ENCODE measurements around the gene UBE2L6. TPM values are rescaled to one million over a fixed set of nuclear protein-coding genes. Genes with fewer than 3 reads are reported as not detected.
"Not testable (repeated sequence)": the region's sequence is repeated elsewhere in the genome, so short reads cannot be mapped to it uniquely, and the experiment has no call there.

The UBE2L6 gene
- total RNA-seq, 2 donors from 2014 or later = 8.1 to 11.3 TPM

- no peaks in the 10 kb centered on the region for H3K9me3 ChIP-seq (ENCODE audit: control insufficient read depth, low read length)
- no peak for TF ChIP-seq CTCF (conservative IDR thresholded peaks at IDR 0.05)
- 83 to 92% methylated on average over 1 to 5 of the region's 5 CpGs for WGBS, 2 experiments (ENCODE audit: insufficient coverage in 1 of 2, insufficient read length in 1 of 2)
- H3K27ac ChIP-seq (ENCODE audit: low read depth, low read length) = no peak overlapping the region
- Mint-ChIP-seq H3K27ac (no peak overlapping the region), H3K36me3 (ENCODE audit: low read depth) (no peaks in the 10 kb centered on the region), H3K9me3 (no peaks in the 10 kb centered on the region), H3K4me3 (no peak overlapping the region), H3K4me1 (peaks cover 15% of the 10 kb centered on the region), H3K27me3 (ENCODE audit: insufficient read depth) (peaks cover 17% of the 10 kb centered on the region)
- H3K27me3 ChIP-seq (ENCODE audit: control insufficient read depth, insufficient read depth, low read length, poor library complexity, severe bottlenecking) = no peaks in the 10 kb centered on the region
- H3K9ac ChIP-seq (ENCODE audit: extremely low read depth, low read length, poor library complexity, severe bottlenecking) = no peak overlapping the region
- no peak overlapping the region for H3K4me3 ChIP-seq (ENCODE audit: low read length)
- H3K4me1 ChIP-seq (ENCODE audit: control insufficient read depth, insufficient read depth, low read length) = peaks cover 3% of the 10 kb centered on the region
- DNase-seq = no peak
- no peaks in the 10 kb centered on the region for H3K36me3 ChIP-seq (ENCODE audit: control insufficient read depth, insufficient read depth, low read length)
Measured at GRCh38 chr11:57541169-57541568, 26.3 kb downstream of the UBE2L6 start.

DNA sequence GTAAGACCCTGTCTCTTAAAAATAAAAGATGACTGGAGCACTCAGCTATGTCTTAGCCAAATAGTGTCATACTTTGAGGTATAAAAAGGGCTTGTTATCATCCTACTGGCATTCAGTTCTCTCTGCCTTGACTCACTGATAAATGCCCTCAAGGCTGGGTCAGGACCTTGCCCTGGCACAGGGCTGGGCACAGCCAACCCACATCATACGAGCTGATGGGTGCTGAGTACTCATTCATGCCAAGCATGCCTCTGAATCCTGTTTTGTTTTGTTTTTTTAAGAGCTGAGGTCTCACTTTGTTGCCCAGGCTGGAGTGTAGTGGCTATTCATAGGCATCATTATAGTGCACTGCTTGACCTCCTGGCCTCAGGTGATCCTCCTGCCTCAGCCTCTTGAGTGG, 28.1 kb downstream of the UBE2L6 start:
- no peak overlapping the region for H3K27ac ChIP-seq (ENCODE audit: low read depth, low read length)
- no peak overlapping the region for H3K27ac Mint-ChIP-seq
- WGBS, 2 experiments (ENCODE audit: insufficient coverage in 1 of 2, insufficient read length in 1 of 2) = 86 to 93% methylated on average over 1 of the region's 1 CpG
- H3K27me3 ChIP-seq (ENCODE audit: control insufficient read depth, insufficient read depth, low read length, poor library complexity, severe bottlenecking) = peaks cover 12% of the 10 kb centered on the region
- no peaks in the 10 kb centered on the region for H3K9me3 Mint-ChIP-seq
- no peak overlapping the region for H3K4me3 Mint-ChIP-seq
- no peak overlapping the region for H3K9ac ChIP-seq (ENCODE audit: extremely low read depth, low read length, poor library complexity, severe bottlenecking)
- H3K4me1 Mint-ChIP-seq = peaks cover 15% of the 10 kb centered on the region
- no peak for DNase-seq
- no peaks in the 10 kb centered on the region for H3K36me3 ChIP-seq (ENCODE audit: control insufficient read depth, insufficient read depth, low read length)
- no peak for TF ChIP-seq CTCF (conservative IDR thresholded peaks at IDR 0.05)
- no peaks in the 10 kb centered on the region for H3K9me3 ChIP-seq (ENCODE audit: control insufficient read depth, low read length)
- no peaks in the 10 kb centered on the region for H3K36me3 Mint-ChIP-seq (ENCODE audit: low read depth)
- H3K4me1 ChIP-seq (ENCODE audit: control insufficient read depth, insufficient read depth, low read length) = peaks cover 3% of the 10 kb centered on the region
- no peak overlapping the region for H3K4me3 ChIP-seq (ENCODE audit: low read length)
- peaks cover 30% of the 10 kb centered on the region for H3K27me3 Mint-ChIP-seq (ENCODE audit: insufficient read depth)

GRCh38 chr11:57536947-57537619, 30.4 kb downstream of the UBE2L6 start, which contains the start of gene SMTNL1:
TSS of gene SMTNL1 (plus strand) at chr11:57537595. CDS start at chr11:57542643, 5,048 bp downstream.
- Histone ChIP-seq H3K36me3 (ENCODE audit: control insufficient read depth, insufficient read depth, low read length) (no peaks in the 10 kb centered on the region), H3K9ac (ENCODE audit: extremely low read depth, low read length, poor library complexity, severe bottlenecking) (no peak within 1 kb of the TSS), H3K27ac (ENCODE audit: low read depth, low read length) (no peak within 1 kb of the TSS), H3K27me3 (ENCODE audit: control insufficient read depth, insufficient read depth, low read length, poor library complexity, severe bottlenecking) (peaks cover 12% of the 10 kb centered on the region), H3K4me1 (ENCODE audit: control insufficient read depth, insufficient read depth, low read length) (peaks cover 3% of the 10 kb centered on the region), H3K9me3 (ENCODE audit: control insufficient read depth, low read length) (no peaks in the 10 kb centered on the region), H3K4me3 (ENCODE audit: low read length) (no peak within 1 kb of the TSS)
- H3K27me3 Mint-ChIP-seq (ENCODE audit: insufficient read depth) = peaks cover 22% of the 10 kb centered on the region
- no peak for DNase-seq
- H3K27ac Mint-ChIP-seq = no peak within 1 kb of the TSS
- no peak within 1 kb of the TSS for H3K4me3 Mint-ChIP-seq
- WGBS, 2 experiments (ENCODE audit: insufficient coverage in 1 of 2, insufficient read length in 1 of 2) = 64 to 74% methylated on average over 9 to 14 of the region's 14 CpGs
- no peaks in the 10 kb centered on the region for H3K9me3 Mint-ChIP-seq
- peaks cover 4% of the 10 kb centered on the region for H3K4me1 Mint-ChIP-seq
- no peak for TF ChIP-seq CTCF (conservative IDR thresholded peaks at IDR 0.05)
- no peaks in the 10 kb centered on the region for H3K36me3 Mint-ChIP-seq (ENCODE audit: low read depth)

DNA sequence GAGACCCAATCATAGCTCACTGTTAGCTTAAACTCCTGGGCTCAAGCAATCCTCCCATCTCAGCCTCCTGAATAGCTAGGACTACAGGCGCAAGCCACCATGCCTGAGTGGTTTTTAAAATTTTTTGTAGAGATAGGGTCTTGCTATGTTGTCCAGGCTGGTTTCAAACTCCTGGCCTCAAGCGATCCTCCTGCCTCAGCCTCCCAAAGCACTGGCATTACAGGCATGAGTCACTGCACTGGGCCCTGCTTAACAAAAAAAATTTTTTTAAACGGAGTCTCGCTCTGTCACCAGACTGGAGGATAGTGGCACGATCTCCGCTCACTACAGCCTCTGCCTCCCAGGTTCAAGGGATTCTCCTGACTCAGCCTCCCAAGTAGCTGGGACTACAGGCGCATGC, 33.0 kb downstream of the UBE2L6 start:
- not testable (repeated sequence) for H3K4me1 ChIP-seq (ENCODE audit: control insufficient read depth, insufficient read depth, low read length); H3K36me3 ChIP-seq (ENCODE audit: control insufficient read depth, insufficient read depth, low read length); H3K27ac Mint-ChIP-seq; H3K27ac ChIP-seq (ENCODE audit: low read depth, low read length); H3K4me1 Mint-ChIP-seq; H3K9ac ChIP-seq (ENCODE audit: extremely low read depth, low read length, poor library complexity, severe bottlenecking); DNase-seq; H3K4me3 ChIP-seq (ENCODE audit: low read length); H3K4me3 Mint-ChIP-seq; H3K36me3 Mint-ChIP-seq (ENCODE audit: low read depth); H3K9me3 Mint-ChIP-seq; H3K9me3 ChIP-seq (ENCODE audit: control insufficient read depth, low read length)
- 94 to 100% methylated on average over 5 to 6 of the region's 7 CpGs for WGBS, 2 experiments (ENCODE audit: insufficient coverage in 1 of 2, insufficient read length in 1 of 2)
- H3K27me3 Mint-ChIP-seq (ENCODE audit: insufficient read depth) = peaks cover 22% of the 10 kb centered on the region
- peaks cover 12% of the 10 kb centered on the region for H3K27me3 ChIP-seq (ENCODE audit: control insufficient read depth, insufficient read depth, low read length, poor library complexity, severe bottlenecking)

All from endodermal cell (in vitro differentiated cells).